GM21723 (cell line): ENCODE data around the gene IRF8.
"Not testable (repeated sequence)": the region's sequence is repeated elsewhere in the genome, so short reads cannot be mapped to it uniquely, and the experiment has no call there.

Experiments
- ATAC-seq: cut with Tn5 transposase; IDR thresholded peaks from one replicate; pipeline ENCODE4 v1.9.1; 2021; ENCODE audit warnings: mild to moderate bottlenecking, moderate library complexity; ENCODE audit not compliant: unreplicated experiment

Gene IRF8

DNA sequence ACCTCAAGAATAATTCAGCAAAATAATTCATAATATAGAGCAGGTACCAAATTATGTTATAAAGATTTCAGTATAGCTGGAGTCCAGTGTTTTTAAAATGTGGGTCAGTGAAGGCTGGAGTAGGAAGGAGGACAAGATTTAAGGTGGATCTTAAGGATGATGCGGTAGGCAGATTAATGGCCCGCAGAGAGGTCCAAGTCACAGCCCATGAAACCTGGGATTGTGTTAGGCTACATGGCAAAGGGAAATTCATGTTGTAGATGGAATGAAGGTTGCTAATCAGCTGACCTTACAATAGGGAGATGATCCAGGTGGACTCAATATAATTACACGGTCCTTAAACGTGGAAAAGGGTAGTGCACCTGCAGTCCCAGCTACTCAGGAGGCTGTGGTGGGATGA is 6.2 kb upstream of the IRF8 start:
- no peak for ATAC-seq

GRCh38 chr16:85894266-85894665 is 4.7 kb upstream of the IRF8 start:
- ATAC-seq = no peak

DNA sequence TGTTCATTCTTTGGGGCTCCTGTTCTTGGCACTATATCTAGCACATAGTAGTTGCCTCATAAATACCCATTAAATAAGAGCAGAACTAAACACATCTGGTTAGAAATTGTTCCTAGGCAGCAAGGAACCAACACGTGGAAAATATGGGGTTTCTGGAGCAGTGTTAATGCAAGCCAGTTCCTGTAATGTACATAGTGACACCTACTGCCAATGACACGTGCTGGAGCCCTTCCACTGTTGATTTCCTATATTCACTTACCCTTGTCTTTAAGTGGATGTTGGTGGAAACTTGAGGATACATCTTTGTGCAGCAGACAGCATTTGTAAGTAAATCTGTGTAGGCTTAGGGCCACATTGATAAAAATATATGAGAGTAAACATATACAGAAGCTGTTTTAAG is 1.6 kb upstream of the IRF8 start:
- ATAC-seq = no peak

DNA sequence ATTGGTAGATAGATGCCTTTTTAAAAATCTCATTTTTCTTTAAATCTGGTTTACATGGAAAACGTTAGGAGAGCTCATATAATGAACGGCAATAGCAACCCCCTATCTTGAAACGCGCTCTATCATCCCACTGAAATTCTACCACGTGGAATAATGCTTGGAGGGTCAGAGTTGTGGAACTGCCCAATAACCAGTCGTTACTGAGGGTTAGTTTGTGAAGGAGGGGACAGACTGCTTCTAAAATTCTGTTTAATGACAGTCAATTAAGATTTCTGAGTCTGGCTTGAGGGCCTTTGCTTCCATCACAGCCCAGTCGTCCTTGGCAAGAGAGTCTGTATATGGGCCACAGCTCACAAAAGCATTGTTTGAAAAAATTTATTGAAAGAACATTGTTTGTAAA is 482 bp downstream of the IRF8 start:
- ATAC-seq = no peak

DNA sequence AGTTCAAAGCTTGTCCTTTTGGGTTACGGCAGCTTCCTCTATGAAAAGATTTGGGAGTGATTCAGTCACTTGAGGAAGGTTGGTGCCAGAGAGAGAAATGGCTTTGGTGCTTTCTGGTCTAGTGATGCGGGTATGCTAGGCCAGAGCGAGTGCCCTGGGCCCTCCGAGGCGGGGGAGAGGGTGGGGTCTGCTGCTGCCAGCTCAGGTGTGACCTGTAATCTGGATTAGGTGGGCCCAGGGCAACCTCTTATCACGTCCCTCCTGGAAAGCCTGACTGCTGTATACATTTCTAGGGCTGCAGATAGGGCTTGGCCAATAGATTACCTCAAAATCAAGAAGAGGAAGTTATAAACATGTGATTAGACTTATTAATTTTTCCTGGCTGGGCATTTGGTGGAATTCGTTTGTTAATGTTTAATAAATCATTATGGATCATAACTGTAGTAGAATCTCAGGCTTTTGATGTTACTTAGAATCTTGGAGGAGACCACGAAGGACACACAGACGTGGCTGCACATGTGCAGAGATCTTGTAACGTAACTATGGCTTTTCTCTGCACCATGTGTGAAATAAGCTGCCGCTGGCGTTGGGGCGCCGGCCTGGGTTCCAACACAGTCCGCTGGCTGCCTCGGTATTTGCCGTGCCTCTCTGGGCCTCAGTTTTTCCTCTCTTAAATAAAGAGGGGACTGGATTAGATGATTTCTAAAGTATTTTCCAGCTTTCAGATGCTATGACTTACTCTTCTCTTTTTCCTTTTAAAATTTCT is 1.2 kb downstream of the IRF8 start:
- no peak for ATAC-seq

GRCh38 chr16:85901110-85901509 is 2.1 kb downstream of the IRF8 start:
- ATAC-seq = no peak

DNA sequence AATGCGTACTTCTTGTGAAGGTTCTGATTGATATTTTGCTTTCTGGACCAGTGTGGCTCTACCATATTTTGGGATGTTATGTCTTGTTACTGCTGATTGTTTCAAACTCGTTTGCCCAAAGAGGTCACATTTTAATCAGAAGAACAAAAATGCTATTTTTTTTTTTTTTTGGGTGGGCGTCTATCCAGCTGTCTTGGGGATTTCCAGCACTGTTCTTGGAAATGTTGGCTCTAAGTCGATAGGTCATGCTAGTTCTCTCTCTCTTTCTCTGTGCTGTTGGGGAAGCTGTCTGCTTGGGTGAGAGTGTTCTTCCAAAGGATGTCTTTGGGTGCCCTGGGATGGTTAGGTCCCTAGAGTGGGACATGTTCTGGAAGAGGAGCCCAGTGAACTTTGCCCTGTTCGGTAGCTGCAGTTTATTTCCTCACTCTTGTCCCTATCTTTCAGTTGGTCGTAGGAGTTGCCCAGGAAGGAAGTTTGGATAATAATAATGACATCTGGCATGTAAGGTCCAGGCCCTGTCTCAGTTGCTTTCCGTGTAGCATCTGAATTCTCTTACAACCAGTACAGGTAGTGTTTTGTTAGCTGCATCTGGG is 2.9 kb downstream of the IRF8 start:
- ATAC-seq = no peak

DNA sequence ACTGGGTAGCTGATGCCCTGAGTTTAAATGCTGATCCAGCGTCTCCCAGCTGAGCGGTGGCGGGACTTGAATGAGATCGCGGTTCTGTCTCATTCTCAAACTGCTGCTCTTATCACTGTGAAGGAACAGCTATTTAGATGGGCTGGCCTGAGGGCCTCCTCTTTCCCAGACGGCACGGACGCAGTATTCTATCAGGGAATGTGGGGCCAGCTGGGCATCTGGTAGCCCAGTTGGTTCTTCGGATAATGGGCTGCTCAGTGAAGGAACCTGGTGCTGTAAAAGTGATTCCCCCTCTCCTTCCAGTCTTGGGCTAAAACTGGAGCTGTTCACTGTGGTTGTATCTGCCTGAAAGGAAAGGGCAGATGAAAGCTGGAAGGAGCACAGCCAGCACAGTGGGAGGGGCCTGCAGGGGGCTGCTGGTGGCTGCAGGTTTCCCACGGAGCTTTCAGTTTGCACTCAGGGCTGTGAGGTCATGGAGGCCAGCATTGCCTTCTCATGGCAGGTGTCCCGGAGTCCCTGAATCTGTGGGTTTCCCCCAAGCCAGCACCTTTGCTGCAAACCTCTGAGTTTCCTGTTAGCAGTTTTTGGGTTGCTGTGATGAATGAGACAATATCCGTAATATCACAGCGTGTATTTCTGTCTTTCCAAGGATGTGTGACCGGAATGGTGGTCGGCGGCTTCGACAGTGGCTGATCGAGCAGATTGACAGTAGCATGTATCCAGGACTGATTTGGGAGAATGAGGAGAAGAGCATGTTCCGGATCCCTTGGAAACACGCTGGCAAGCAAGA is 3.6 kb downstream of the IRF8 start:
- peak; percentile 55 for ATAC-seq

GRCh38 chr16:85903559-85903958 is 4.6 kb downstream of the IRF8 start:
- ATAC-seq = no peak

GRCh38 chr16:85905110-85906095 is 6.4 kb downstream of the IRF8 start:
- no peak for ATAC-seq

DNA sequence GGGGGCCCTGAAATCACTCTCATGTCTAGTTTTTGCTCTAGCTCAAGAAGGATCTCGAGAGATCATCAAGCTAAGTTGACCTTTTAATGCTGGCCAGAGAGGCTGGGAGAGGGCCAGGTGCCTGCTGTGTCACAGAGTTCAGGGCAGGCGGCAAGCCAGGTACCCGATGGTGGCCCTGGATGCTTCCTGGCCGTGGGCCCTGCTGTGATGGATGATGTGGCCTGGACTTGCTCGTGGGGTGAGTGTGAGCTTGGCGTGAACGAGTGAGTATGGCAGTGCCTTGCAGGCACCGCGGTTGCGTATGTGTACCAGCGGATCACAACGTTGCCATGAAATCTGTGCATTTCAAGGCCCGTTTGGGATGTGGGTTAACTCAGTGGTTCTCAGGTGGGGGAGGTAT is 7.4 kb downstream of the IRF8 start:
- ATAC-seq = no peak

GRCh38 chr16:85907231-85907630 is 8.3 kb downstream of the IRF8 start:
- ATAC-seq = not testable (repeated sequence)

DNA sequence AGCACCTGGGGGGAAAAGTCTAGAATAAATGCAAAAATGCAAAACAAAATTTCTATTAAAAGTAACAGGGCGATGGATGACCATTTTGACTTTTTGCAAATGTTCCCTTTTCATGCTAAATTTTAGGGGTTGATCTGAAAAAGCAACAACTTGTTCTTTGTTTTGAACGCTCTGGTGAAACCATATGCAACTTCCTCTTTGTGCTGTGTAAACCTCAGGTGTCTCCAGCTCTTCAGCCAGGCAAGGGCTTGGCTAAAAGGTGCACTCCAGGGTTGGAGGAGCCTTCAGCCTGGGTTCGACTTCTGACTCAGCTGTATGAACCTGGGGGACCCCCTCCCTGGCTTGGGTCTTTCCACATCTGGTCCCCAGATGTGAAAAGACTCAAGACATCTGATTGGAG is 9.5 kb downstream of the IRF8 start:
- peak; percentile 57 for ATAC-seq

DNA sequence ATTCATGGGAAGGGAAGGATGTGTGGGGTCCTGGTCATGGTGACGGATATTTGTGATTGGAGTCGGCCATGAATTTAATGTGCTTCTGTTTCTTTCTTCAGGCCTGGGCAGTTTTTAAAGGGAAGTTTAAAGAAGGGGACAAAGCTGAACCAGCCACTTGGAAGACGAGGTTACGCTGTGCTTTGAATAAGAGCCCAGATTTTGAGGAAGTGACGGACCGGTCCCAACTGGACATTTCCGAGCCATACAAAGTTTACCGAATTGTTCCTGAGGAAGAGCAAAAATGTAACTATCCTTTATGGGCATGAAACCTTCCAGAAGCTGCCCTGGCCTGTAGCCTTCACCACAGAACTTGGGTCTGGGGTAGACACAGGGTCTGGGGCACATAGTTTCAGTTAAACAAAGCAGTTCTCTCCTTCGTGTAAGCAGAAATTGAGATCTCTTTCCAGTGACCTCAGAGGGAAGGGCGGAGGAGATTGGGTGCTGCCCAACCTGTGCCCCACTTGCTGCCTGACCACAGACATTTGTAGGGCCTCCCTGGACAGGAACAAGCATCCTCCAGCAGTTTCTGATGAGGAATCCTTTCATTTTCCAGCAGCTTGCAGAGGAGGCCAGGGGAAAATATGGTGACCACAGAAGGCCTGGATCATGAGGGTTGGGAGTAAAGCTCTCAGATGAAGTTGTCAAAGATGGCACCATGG is 10.1 kb downstream of the IRF8 start:
- ATAC-seq = no peak

GRCh38 chr16:85909932-85910853 is 11.2 kb downstream of the IRF8 start:
- ATAC-seq = no peak

GRCh38 chr16:85910854-85911247 is 11.9 kb downstream of the IRF8 start:
- no peak for ATAC-seq

DNA sequence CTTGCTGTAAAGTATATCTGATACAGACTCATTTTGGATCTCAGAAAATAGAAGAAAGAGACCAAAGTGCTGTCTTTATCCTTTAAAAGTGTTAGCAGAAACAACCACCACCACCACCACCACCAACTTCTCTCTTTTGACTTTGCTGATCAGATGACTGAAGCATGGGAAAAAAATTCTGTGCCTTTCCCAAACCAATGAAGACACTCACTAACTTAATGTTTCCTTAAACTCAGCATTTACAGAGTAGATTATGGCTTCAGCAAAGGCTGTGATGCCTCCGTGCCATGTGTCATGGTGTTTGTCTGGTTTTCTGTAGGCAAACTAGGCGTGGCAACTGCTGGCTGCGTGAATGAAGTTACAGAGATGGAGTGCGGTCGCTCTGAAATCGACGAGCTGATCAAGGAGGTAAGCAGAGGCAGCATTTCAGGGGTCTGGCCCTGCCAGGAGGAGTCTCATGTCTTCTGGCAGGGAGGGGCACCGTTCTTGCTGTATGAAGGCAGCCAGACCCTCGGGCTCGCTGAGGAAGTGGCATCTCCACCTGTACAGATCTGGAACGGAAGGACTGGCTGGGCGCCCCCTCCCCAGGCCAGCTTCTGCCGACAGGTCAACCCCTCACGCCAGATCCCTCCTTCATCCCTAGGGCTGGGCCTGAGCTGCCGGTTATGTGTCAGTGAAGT is 12.4 kb downstream of the IRF8 start:
- no peak for ATAC-seq

DNA sequence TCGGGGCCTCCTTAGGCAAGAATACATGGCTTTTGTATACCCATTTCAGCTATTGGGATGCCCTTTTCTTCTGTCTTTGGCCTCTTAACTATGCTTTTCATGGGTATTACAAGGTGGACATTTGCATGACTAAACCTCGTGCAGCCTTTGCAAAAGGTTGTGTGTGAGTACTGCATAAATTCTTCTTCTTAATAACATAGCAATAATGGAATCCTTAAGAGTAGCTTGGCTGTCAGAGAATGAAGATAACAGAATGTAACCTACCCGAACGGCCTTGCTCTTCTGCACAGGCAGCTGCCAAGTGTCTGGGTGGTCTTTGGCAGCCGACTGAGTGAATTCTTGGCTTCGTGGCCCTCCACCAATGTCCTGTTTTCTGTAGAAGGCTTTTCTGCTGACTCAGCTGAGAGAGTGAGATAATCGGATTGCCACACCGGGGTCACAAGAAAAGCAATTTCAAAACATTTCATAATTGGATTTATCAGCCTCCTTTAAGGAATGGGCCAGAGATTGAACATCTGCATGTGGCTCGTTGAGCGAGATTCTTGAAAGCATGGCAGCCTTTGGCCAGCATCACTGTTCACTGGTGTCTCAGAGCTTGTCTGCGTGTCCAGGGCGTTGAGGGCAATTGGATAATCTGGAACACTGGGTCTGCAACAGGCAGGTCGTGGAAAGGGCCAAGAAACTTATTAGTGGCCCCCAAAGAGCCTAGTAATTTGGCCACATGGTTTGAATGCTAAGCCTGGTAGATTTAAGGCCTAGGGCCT is 13.4 kb downstream of the IRF8 start:
- no peak for ATAC-seq
